Endothelial cell of umbilical vein (primary cell): ENCODE measurements around the gene MAGED1. TPM values are rescaled to one million over a fixed set of nuclear protein-coding genes. Genes with fewer than 3 reads are reported as not detected.

Source experiments
- BruUV-seq: library from RNA; stranded (reverse); fragments of 400-500 nt; replicated peaks from 2 replicates; lab custom pipeline; 2021; lab: Mats Ljungman, UMichigan
- CTCF ChIA-PET: fragments of 300-600, 350-600 bp; sonication (Branson Sonifier 250); formaldehyde crosslinking; loops from one replicate; lab custom pipeline; 2021; ENCODE audit warnings: antibody characterized with exemption, inconsistent platforms; lab: Charles Lee
- POLR2A ChIA-PET: fragments of 300-600, 350-600 bp; sonication (Branson Sonifier 250); formaldehyde crosslinking; loops from one replicate; lab custom pipeline; 2021; ENCODE audit warnings: antibody characterized with exemption, inconsistent platforms; lab: Charles Lee
- DNase-seq: peaks from one replicate; pipeline ENCODE4 v3.0.0-alpha.2; 2011; ENCODE audit warnings: low read depth, low spot score
- FAIRE-seq: peaks from 2 replicates; lab custom pipeline; 2011; peaks lifted over from hg19 to GRCh38; lab: Jason Lieb, UNC
- H2AFZ ChIP-seq: 2 replicates; pipeline ENCODE4 v1.6.0; 2012; ENCODE audit warnings: low read depth, low read length, control low read depth, inconsistent platforms
- H3K27ac ChIP-seq: 2 replicates; pipeline ENCODE4 v1.5.1; 2011; ENCODE audit warnings: low read depth, mild to moderate bottlenecking, control low read depth, low read length, moderate library complexity; ENCODE audit not compliant: insufficient read depth
- H3K27me3 ChIP-seq, 2 experiments: 2 replicates each; pipeline versions ENCODE4 v1.6.0 to v1.6.1; 2011; ENCODE audit warnings: low read length in 2 of 2, mixed read lengths in 1 of 2; ENCODE audit not compliant: control insufficient read depth in 2 of 2, insufficient read depth in 2 of 2
- H3K36me3 ChIP-seq, 2 experiments: 2 replicates in 1 of 2; 3 replicates in 1 of 2; pipeline ENCODE4 v1.5.1; 2011; ENCODE audit warnings: low read length in 2 of 2, mild to moderate bottlenecking in 1 of 2, moderate library complexity in 1 of 2; ENCODE audit not compliant: control insufficient read depth in 2 of 2, insufficient read depth in 2 of 2; ENCODE audit errors: extremely low read depth in 1 of 2
- H3K4me1 ChIP-seq: 3 replicates; pipeline ENCODE4 v1.5.1; 2011; ENCODE audit warnings: mild to moderate bottlenecking, low read length; ENCODE audit not compliant: control insufficient read depth, insufficient read depth; ENCODE audit errors: extremely low read depth
- H3K4me2 ChIP-seq: 2 replicates; pipeline ENCODE4 v1.6.1; 2011; ENCODE audit warnings: low read length, control low read depth, mixed read lengths; ENCODE audit not compliant: insufficient read depth
- H3K4me3 ChIP-seq, 3 experiments: fragments of 200-600 bp in 1 of 3; sonication (generic), shearing (Covaris generic) in 1 of 3; replicated peaks in 1 of 3; 2 replicates each; pipeline ENCODE4 v1.5.1; 2011 to 2016; ENCODE audit warnings: control low read depth in 3 of 3, low read length in 3 of 3, mild to moderate bottlenecking in 2 of 3, inconsistent platforms in 1 of 3, low read depth in 1 of 3, moderate library complexity in 1 of 3; ENCODE audit not compliant: insufficient read depth in 1 of 3
- H3K79me2 ChIP-seq: 2 replicates; pipeline ENCODE4 v1.6.0; 2012; ENCODE audit warnings: low read length, inconsistent platforms; ENCODE audit not compliant: control insufficient read depth, insufficient read depth
- H3K9ac ChIP-seq: replicated peaks from 2 replicates; pipeline ENCODE3; 2011; ENCODE audit warnings: low read length, control low read depth; ENCODE audit not compliant: insufficient read depth; ENCODE audit errors: extremely low read depth
- H3K9me1 ChIP-seq: replicated peaks from 3 replicates; pipeline ENCODE4 v1.6.0; 2011; ENCODE audit warnings: mild to moderate bottlenecking, low read length; ENCODE audit not compliant: control insufficient read depth, insufficient read depth; ENCODE audit errors: extremely low read depth
- H3K9me3 ChIP-seq: replicated peaks from 2 replicates; pipeline ENCODE4 v1.5.1; 2012; ENCODE audit warnings: low read length, inconsistent platforms; ENCODE audit not compliant: control insufficient read depth, insufficient read depth
- H4K20me1 ChIP-seq: replicated peaks from 2 replicates; pipeline ENCODE3; 2011; ENCODE audit warnings: mild to moderate bottlenecking, low read length; ENCODE audit not compliant: control insufficient read depth, insufficient read depth; ENCODE audit errors: extremely low read depth
- EZH2 ChIP-seq: IDR thresholded peaks from 2 replicates; pipeline ENCODE4 v1.6.1; 2012; ENCODE audit warnings: borderline replicate concordance, low read depth, mild to moderate bottlenecking, moderate library complexity, low read length, inconsistent platforms; ENCODE audit not compliant: severe bottlenecking
- FOS ChIP-seq: IDR thresholded peaks from 2 replicates; pipeline ENCODE4 v1.6.1; 2011; ENCODE audit warnings: mild to moderate bottlenecking, low read length, moderate library complexity, borderline replicate concordance; ENCODE audit not compliant: insufficient read depth
- GATA2 ChIP-seq: IDR thresholded peaks from 2 replicates; pipeline ENCODE4 v1.7.0; 2011; ENCODE audit warnings: low read depth, mild to moderate bottlenecking, moderate library complexity, mixed read lengths, low read length; ENCODE audit not compliant: insufficient read length, insufficient read depth
- JUN ChIP-seq: IDR thresholded peaks from 2 replicates; pipeline ENCODE4 v1.6.1; 2011; ENCODE audit warnings: borderline replicate concordance, low read depth; ENCODE audit not compliant: insufficient read length, insufficient read depth
- MAX ChIP-seq: IDR thresholded peaks from 2 replicates; pipeline ENCODE4 v1.6.1; 2011; ENCODE audit not compliant: insufficient read depth, insufficient read length
- MYC ChIP-seq: IDR thresholded peaks from one replicate; pipeline ENCODE4 v1.6.1; 2011; ENCODE audit warnings: mild to moderate bottlenecking, low read depth, low read length
- POLR2A ChIP-seq: IDR thresholded peaks from 2 replicates; pipeline ENCODE4 v1.6.1; 2012; ENCODE audit warnings: low read depth, mild to moderate bottlenecking, control low read depth, low read length
- POLR2AphosphoS5 ChIP-seq: IDR thresholded peaks from 2 replicates; pipeline ENCODE4 v1.6.1; 2012; ENCODE audit warnings: low read depth, mild to moderate bottlenecking, control low read depth, low read length, moderate library complexity; ENCODE audit not compliant: insufficient read depth
- dilution Hi-C: fragments of 300-500 bp; cut with MboI; formaldehyde crosslinking; loops from one replicate; pipeline ENCODE4 v1.15.0; 2019; ENCODE audit warnings: low sequenced_read_pairs; ENCODE audit not compliant: extremely low pct_ligation_motif_present
- intact Hi-C: fragments of 100-400 bp; cut with micrococcal nuclease; formaldehyde crosslinking; loops from one replicate; pipeline ENCODE4 v1.10.0; 2022
- polyA plus RNA-seq, 4 experiments: library from polyadenylated mRNA; depleted of rRNA in 3 of 4; stranded (reverse) in 3 of 4; unstranded in 1 of 4; fragments of >200 nt; gene quantifications; 2 replicates each; pipeline versions ENCODE4 v1.2.1 to v1.2.3, GENCODE V29; 2011 to 2012; ENCODE audit warnings: missing spikeins in 1 of 4
- total RNA-seq: library from RNA; stranded (reverse); gene quantifications from 2 replicates; pipeline ENCODE4 v1.2.3, GENCODE V29; 2021
- TF ChIP-seq, protein P1 (sequence below), 2 donors: IDR thresholded peaks; 1 replicate in 1 of 2; 2 replicates in 1 of 2; pipeline ENCODE4 v1.5.1; 2011; ENCODE audit warnings: low read length in 2 of 2, mild to moderate bottlenecking in 2 of 2, moderate library complexity in 2 of 2, control low read depth in 1 of 2, inconsistent platforms in 1 of 2, low read depth in 1 of 2; ENCODE audit not compliant: insufficient read depth in 1 of 2; ENCODE audit errors: extremely low read depth in 1 of 2

Gene MAGED1
- total and polyA plus RNA-seq, 2 donors (not counting 3 experiments of a cell fraction or from before 2014, with no cell fraction given): 192 to 198 TPM

DNA sequence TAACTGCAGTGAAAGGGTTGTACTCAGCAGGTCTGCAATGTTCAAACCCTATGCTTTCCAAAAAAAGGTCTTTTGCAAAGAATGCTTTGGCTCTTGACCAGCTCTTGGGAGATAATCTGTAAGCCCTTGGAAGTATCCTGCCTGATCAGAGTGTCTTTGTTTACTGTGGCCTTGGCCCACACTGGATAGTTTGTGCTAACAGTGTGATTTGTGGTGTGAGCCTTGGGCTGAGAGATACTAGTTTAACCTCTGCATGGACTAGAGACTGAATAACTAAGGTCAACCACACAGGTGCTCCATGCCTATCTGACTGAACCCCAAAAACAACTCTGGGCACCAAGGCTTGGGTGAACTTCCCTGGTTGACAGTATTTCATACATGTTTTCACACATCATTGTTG lies 3.6 kb upstream of the MAGED1 start:
- Histone ChIP-seq H3K27me3 (no peaks in the 10 kb centered on the region), H3K4me3 (no peak overlapping the region), H3K27ac (no peak overlapping the region), H3K4me1 (peaks cover 7% of the 10 kb centered on the region), H3K9ac (no peak overlapping the region), H3K79me2 (peaks cover 12% of the 10 kb centered on the region), H3K4me2 (no peak overlapping the region), H3K9me3 (no peaks in the 10 kb centered on the region), H4K20me1 (no peaks in the 10 kb centered on the region), H3K36me3 (no peaks in the 10 kb centered on the region), H3K9me1 (no peaks in the 10 kb centered on the region), H2AFZ (no peak overlapping the region)
- DNase-seq (no peak), FAIRE-seq (peak; percentile 57)
- ChIA-PET CTCF (no interaction called here), POLR2A (no interaction called here)
- dilution Hi-C loops (no loop called here), intact Hi-C loops (no loop called here)
- no peak for TF ChIP-seq GATA2
- TF ChIP-seq MAX: no peak
- TF ChIP-seq POLR2AphosphoS5: no peak
- TF ChIP-seq MYC: no peak
- TF ChIP-seq JUN: no peak
- no peak for TF ChIP-seq FOS
- TF ChIP-seq EZH2: no peak
- TF ChIP-seq POLR2A: no peak
- TF ChIP-seq, protein P1, sequence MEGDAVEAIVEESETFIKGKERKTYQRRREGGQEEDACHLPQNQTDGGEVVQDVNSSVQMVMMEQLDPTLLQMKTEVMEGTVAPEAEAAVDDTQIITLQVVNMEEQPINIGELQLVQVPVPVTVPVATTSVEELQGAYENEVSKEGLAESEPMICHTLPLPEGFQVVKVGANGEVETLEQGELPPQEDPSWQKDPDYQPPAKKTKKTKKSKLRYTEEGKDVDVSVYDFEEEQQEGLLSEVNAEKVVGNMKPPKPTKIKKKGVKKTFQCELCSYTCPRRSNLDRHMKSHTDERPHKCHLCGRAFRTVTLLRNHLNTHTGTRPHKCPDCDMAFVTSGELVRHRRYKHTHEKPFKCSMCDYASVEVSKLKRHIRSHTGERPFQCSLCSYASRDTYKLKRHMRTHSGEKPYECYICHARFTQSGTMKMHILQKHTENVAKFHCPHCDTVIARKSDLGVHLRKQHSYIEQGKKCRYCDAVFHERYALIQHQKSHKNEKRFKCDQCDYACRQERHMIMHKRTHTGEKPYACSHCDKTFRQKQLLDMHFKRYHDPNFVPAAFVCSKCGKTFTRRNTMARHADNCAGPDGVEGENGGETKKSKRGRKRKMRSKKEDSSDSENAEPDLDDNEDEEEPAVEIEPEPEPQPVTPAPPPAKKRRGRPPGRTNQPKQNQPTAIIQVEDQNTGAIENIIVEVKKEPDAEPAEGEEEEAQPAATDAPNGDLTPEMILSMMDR (IDR thresholded peaks at IDR 0.05; ENCODE audit: extremely low read depth in 1 of 2, insufficient read depth in 1 of 2, low read depth in 1 of 2, low read length in 2 of 2): no peak
- no TSS peak for BruUV-seq
